GM19240 (cell line): Measurements from ENCODE around the gene ETS1.

ENCODE experiments used
- DNase-seq: peaks from one replicate; pipeline ENCODE4 v3.0.0; 2011; ENCODE audit warnings: low spot score; ENCODE audit not compliant: insufficient read length

The ETS1 gene

DNA sequence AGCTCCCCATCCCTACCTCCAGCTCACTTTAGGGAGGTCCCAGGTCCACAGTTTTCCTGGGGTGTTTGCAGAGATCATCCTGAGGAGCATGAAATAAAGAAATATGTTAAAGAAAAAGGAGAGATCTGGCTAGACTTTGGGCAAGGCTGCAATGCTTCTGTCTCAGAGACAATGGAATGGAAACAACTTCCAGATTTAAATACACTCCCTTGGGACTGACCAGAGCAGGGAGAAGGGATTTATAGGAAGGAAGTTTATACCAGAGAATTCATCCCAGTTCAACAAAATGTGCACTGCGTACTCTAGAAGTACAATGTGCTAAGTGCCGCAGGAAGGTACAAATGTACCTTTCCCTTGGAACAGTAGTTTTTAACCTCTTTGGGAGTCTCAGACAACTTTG lies 40.4 kb downstream of the ETS1 start:
- no peak for DNase-seq

DNA sequence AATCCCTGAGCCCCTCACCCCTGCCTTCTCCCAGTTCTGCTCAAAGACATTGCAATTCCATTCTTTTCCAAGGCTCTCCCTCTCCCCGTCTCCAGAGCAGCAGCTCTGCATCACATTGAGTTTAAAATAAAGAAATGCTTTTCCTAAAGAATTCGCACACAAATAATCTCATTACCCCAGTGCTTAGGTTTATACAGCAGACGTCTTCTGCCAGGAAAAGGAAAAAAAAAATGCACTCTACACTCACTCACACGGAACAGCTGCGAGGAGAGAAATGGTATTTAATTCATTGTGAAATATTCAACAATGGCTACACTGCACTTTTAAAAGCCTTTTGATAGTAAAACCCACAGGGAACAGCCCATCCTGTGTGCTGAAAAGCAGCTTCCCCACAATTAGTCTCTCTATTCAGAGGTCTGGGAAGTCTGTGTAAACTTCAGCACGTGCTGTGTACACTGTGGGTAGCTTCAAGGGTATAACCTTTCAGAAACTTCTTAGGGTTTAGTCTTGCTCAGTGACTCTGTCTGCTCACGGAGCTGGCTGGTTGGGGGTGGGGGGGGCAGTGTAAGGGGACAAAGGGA lies 42.8 kb downstream of the ETS1 start:
- no peak for DNase-seq

DNA sequence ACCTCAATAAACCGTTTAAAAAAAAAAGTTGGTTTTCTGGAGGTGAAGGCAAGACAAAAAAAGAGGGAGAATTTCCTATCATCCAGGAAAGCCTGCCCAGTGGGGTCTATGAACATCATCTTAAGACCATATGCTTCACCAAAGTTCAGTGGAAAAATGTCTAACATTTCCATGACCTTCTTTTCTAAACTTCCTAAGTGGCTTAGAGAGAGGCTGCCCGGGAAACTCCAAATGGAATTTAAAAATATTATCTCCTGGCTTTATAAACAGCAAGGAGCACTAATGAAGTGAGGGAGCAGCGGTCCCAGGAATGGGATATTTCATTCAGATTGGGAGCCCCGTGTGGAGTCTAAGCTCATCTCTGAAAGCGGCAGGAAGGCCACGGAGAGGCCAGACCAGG lies 46.9 kb downstream of the ETS1 start:
- no peak for DNase-seq

DNA sequence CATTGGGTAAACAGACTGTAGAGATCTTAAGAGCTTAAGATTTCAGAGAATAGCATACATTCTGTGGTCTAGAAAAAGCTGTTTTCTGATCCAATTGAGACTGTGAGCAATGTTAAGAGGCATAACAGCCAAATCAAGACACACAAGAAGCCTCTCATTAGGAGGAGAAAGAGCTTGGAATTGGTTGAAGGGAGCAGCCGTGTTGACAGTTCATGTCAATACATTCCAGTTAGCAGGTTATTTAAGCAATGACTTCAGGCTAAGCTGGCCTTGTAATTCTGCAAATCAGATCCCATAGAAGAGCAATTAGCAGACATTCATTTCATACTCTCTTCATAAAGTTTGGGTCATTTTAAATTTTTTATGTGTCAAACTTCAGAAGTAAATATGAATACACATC lies 50.9 kb downstream of the ETS1 start:
- DNase-seq: no peak

DNA sequence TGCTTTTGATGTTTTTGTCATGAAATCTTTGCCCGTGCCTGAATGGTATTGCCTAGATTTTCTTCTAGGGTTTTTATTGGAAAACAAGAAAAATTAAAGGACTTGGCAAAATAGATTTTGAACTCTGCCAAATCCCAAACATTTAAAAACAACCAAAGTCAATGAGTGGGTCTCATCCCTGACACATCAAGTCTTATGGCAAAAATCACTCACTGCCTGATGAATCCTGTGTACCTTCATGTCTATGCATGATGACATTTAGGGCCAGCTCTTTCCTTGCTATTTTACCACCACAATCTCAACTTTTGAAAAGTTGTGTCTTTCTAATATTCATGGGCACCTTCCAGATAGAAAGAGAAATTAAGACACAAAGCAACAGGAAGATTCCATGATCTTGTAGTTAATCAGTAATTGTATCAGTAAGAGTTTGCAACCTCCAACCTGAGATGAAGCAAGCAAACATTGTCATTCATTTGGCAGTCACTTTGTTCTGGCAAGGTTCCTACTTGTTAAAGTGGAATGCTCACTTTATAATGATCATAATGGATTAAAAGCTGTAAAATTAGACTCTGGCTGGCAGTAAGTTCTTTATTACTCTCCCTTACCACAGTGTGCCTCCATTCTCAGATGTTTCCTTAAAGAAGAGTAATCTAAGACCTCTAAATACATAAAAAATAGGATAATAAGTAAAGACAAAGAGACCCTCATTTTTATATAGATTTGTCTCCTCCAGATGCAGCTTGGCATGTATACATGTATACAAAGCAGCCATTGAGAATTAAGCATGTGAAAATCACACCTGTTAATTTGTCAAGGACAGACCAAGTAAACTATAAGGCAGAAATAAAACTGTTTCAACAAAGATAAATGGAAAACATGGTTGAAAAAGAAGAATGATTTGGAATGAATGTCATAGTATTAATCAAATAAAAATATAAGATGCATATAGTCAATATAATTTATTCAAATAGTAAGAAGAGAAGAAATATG lies 51.6 kb downstream of the ETS1 start:
- no peak for DNase-seq

DNA sequence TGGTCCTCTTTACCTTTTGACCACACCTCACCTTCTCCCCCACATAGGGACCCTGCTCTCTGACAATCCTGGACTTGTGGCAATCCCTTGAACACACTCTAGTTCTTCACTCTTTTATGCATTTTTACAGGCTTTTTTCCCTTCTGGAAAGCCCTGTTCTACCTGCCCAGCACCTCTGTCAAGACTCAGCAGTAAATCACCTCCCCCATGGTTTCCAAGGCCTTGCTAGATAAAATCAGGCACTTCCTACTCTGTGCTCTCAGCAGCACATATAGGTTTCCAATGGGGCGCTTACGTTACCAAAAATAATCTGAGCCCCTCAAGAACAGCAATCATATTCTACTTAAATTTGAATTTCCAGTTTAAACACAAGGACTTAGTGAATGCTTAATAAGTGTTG lies 53.9 kb downstream of the ETS1 start:
- no peak for DNase-seq

DNA sequence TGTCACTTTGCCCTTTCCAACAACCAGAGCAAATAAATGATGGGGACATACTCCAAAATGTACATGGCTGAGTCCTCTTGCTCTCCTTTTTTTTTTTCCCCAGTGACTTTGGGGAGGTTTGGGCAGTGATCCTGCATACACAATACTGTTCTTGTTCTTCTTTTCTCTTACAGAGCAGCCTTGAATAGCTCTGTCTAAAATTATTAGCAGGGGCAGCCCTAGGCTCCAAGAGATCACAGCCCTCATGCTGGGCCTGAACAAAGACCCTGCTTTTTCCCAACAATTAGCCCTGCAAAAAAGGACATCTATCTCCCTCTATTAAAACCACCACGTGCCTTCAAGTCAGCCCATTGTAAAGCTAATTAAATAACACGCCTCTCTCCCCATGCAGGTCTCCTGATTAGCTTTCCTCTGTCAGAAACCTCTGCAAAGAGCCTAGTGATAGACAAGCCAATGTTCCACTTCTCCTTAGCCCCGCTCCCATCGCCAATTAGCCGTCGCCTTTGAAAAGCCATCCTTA lies 54.7 kb downstream of the ETS1 start:
- DNase-seq: no peak

DNA sequence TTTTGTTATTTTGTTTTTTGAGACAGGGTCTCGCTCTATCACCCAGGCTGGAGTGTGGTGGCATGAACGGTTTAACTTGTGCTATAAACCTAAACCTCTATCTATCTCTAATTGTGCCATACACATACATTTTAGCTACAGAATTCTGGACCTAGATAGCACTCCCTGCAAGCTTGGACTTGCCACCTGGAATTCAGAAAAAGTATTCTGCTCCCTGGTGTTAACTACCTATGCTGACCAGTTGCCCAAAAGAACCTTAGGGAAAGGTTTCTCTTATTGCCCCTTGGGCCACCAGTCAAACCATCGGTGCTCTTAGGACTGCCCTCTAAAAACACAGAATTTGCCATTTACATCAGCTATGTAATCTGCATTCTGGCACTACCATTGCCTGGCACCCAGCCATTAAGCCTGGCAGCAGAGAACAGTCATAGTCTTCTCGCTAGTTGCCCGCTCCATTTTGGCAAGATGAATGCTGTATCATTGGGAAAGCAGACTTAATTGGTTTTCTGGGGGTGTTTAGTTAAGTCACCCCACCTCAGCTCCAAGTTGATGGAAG lies 55.3 kb downstream of the ETS1 start:
- no peak for DNase-seq

DNA sequence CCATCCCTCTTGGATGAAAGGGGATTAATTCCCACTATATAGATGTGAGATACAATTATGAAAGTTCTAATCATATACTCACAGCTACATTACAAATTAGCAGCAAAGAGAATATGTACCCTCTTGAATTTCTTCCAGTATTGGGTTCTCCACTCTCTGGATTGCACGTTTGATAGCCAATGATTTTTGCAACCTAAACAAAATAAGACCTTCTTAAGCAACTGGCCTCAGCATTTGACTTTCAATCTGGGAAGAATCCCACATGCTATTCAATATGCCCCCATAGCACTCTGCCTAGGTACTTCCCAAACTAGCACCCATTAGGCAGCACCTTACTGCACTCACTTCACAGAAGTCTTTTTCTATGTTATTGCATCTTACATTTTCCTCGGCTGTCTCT lies 55.8 kb downstream of the ETS1 start:
- DNase-seq: no peak

DNA sequence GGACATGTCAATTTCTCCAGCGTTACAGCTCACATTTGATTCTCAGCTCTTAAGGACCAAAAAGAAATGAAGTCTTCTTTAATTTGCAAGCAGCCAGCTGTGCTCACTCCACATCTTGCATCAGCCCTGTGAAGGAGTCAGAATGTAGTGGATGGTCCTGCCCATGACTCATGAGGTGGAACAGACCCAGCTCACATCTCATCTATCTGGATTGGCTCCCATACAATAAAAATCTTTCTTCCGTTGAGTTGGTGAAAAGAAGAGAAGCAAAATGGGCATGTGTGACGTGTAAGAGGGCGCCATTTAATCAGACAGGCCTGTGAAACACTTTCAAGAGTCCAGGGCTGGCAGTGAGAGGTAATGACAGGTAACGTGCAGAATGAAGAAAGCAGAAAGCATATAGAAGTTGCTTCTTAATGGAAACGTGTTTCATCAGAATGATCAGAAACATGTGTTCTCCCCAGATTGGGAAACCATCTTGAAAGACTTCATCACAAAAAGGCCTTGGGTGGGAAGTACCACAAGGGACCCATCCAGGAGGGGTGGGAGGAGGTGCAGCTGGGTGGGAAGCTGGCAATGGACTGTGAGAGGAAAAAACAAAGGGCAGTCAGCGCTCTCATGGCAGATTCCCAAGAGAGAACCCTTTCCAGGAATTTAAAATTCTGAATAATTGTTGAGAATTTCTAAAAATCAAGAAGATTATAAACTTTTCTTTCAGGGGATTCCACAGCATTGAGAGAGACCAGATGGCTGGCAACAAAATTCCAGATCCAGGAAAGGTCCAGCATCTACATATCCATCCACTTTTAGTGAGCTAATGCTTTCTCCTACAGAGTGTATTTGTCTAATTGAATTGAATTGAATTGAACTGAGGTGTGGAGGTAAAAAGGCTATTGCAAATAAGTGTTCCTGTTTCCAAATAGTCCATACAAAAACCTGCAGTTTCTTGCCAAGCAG lies 57.0 kb downstream of the ETS1 start:
- DNase-seq: no peak

DNA sequence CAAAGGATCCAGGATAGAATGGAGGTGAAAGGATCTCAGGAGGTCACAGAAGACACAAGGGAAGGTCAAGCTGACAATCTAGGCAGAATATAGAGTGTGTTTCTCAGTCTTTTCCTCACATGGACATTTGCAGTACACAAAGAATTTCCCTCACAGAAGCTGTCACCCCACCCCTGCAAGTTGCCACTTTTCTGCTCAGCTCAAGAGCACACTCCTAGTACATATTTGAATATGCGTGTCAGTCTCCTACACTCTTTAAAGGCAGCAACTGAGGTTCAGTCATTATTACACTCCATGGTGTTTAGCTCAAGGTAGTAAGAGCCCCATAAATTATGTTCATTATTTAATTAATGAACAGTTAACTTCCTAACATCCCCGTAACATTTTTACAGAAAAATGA lies 59.1 kb downstream of the ETS1 start:
- DNase-seq: no peak

DNA sequence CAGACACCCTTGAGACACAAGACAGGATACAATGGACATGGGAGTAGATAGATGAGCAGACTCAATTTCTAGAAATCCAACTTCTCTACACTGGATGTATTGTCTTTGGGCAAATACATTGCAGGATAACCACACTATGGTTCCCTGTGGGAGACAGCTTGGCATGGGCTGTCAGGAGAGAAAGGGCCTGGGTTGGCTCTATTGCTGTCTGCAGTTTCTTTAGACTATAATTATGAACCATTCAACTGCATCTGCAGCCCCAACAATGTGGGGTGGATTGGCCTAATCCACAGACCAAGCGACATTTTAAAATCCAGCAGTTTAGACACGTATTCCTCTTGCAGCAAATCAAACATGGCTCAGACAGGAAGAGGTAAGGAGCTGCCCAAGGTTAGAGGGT lies 60.3 kb downstream of the ETS1 start:
- no peak for DNase-seq

DNA sequence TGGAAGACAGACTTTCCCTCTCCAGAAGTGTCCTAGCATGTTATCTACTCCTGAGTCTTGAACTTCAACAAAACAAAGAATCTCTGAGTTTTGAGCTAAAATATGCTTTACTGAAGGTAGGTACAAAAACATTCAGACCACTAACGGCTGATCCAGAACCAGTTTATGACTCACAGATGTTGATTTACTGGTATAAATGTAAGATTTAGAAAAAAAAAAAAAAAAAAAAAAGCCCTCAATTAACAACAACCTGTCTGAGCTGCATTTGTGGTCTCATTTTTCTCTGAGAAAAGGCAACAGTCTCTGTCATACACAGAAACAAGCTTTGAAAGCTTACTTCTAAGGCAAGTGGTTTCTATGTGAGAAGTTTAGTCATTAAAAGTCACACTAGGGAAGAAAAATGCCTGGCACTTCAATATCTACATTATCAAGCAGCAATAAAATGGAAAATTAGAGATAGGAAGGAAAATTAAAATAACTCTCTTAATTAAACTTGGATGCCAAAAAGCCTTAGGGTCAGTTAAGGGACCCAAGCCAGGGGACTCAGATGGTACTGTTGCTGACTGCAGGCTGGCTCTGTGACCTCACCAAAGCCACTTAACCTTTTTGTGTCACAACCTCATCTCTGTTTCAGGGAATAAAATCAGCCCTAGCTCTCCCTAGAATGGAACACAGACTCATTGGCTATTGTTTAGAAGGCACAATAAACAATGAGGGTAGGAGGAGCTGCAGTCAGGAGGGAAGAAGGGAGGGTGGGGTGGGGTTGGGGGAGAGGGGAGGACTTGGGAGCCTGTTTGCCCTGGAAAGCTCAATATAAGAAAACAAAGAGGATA lies 61.7 kb downstream of the ETS1 start:
- no peak for DNase-seq

DNA sequence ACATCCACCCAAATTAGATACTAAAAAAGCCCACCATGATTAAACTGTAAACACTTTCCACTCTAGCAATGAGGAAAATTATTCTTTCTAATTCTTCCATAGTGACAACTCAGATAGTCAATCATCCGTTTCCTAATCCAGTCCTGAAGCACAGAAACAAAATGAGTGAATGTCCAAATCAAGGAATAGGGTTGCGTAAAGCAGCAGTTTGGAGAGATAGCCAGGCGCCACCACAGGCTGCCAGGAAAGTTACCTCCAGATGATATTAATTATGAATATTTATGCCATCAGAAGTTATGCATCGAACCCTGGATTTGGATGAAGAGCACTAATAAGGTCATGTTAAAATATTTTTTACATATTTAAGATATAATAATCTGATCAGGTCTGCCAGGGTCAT lies 63.2 kb downstream of the ETS1 start:
- DNase-seq: no peak

DNA sequence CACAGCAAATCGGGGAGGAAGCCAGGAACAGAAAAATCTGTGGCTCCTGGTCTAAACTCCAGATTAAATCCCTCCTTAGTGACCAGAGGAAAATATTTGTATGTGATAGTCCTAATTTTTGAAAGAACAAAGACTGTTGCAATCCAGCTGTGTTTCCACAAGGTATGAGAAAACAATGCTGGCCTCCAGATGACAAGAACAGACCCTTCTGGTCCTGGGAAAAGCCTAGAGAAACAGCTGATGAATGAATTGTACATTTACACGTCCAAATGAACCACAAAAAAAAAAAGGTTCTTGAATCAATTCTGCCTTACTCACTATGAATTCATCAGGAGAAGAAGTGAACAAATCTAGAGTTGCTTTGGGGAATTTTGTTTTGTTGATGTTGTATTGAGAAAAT lies 63.7 kb downstream of the ETS1 start:
- no peak for DNase-seq

DNA sequence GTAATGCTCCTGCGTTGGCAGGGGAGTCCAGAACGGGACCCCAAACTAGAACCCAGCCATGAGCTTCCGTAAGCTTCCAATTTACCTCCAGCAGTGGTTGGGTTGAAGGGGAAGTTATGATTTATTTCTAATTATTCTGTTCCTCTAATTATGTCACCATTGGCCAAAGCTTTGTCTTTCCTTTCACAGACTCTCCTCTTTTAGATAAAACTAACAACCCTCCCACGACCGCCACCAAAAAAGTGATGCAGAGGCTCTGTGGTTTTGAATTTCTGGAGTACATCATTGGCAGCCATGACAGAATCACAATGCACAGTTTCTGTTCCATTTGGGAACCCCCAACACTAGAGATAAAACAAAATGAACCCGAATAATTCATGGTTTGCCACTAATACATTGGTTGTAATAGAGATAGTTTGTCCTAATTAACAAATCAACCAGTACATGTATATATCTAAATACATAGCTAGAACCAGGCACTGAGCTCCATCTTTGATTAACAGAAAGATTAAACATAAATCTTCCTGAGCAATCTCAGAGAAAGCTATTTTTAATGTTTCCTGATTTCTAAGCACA lies 64.3 kb downstream of the ETS1 start:
- DNase-seq: no peak

DNA sequence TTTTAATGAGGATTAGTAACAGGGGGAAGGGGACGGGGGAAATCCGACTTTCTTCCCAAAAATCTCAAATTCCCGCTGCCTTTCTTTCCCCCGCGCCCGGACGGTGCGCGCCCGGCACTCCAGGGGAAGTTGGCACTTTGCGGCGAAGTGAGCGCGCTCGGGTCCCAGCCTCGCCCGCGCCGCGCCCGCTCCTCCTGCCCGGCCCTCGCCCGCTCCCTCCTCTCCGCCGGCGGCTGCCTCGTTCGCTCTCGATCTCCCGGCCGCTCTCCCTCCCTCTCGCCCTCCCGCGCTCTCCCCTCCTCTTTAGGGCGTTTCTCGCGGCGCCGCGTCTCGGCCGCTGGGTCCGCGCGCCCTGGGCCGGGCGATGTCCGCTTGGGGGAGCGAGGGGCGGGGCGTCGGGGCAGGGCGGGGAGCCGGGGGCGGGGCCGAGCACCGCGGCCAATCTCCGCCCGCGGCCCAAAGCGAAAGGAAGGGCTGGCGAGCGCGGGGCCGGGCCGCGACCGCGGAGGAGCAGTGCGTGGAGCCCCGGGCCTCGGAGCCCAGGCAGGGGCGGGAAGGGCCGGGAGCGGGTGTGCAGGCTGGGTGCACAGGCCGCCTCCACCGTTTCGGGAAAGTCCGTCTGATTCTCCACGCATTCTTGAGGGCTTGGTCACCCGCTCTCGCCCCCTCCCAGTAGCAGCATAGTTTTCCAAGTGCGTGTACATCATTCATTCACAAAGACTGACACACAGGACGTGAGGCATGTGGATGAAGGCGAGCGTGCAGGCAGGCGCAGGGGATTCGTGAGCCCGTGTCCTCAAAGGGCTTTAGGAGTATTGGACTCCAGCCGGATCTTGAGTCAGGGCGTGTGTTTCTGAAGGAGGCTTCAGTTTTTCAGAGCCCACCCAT lies 65.1 kb downstream of the ETS1 start:
- DNase-seq: peak; percentile 69

DNA sequence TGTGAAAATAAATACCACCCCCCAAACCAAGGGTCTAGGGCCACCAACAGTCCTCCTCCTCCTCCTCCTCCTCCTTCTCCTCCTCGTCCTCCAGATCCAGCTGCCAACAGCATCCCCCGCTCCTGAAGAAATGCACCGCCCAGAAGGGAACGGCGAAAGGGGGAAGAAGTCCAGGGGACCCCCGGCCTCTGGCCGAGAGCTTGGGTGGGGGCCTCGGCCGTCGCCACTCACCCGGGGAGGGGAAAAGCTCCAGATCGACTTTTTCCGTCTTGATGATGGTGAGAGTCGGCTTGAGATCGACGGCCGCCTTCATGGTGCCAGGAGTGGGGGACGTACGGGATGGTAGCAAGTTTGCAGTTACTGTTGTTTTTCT lies 65.7 kb downstream of the ETS1 start:
- no peak for DNase-seq
